AG04449 (cell line): Measurements from ENCODE around the gene APBA1.
A peak's percentile ranks its signal among the peaks of the same experiment; 100 is the strongest.

Experiments
- CTCF ChIA-PET: fragments of 350-600 bp; formaldehyde crosslinking; extraction: SDS; loops from one replicate; lab custom pipeline; 2021; ENCODE audit warnings: antibody characterized with exemption; lab: Yijun Ruan, JAX
- POLR2A ChIA-PET: fragments of 400-600, 350-600 bp; formaldehyde crosslinking; extraction: SDS; loops from one replicate; lab custom pipeline; 2020; ENCODE audit warnings: antibody characterized with exemption, inconsistent platforms; lab: Yijun Ruan, JAX
- DNase-seq: peaks from one replicate; pipeline ENCODE4 v3.0.0-alpha.2; 2010; ENCODE audit warnings: low read depth, low spot score
- H3K4me3 ChIP-seq: 2 replicates; pipeline ENCODE4 v1.5.1; 2011; ENCODE audit warnings: low read depth, mild to moderate bottlenecking, control low read depth, low read length
- TF ChIP-seq, protein P1 (sequence below): IDR thresholded peaks from one replicate; pipeline ENCODE4 v1.5.1; 2011; ENCODE audit warnings: mild to moderate bottlenecking, moderate library complexity, low read length, control low read depth, inconsistent platforms; ENCODE audit not compliant: insufficient read depth; ENCODE audit errors: missing control alignments

Gene APBA1

DNA sequence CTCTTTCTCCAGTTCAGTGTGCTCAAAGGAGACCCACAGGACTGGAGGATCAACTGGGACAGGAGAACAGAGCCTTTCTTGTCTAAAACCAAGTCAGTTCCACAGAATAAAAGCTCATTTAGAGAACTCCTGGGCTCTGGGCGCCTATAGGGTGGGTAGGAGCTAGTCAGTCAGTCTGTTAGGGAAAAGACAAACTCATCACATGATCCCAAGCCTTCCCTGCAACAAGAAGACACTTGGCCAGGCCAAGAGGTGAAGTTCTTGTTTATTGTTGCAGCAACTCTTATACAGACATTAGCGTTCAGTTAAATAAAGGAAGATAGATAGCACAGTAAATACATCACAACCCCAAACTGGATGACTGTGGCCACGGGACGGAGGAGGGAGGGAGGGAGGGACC is 244.9 kb downstream of the APBA1 start:
- no peak overlapping the region for H3K4me3 ChIP-seq
- CTCF ChIA-PET = interaction anchor here (1.0 to 9.2 kb wide), 4 partner anchors 37 to 450 kb away, joined by 3 to 197 read pairs (median 4); no protein-coding TSS in a partner anchor
- no peak for DNase-seq
- TF ChIP-seq, protein P1, sequence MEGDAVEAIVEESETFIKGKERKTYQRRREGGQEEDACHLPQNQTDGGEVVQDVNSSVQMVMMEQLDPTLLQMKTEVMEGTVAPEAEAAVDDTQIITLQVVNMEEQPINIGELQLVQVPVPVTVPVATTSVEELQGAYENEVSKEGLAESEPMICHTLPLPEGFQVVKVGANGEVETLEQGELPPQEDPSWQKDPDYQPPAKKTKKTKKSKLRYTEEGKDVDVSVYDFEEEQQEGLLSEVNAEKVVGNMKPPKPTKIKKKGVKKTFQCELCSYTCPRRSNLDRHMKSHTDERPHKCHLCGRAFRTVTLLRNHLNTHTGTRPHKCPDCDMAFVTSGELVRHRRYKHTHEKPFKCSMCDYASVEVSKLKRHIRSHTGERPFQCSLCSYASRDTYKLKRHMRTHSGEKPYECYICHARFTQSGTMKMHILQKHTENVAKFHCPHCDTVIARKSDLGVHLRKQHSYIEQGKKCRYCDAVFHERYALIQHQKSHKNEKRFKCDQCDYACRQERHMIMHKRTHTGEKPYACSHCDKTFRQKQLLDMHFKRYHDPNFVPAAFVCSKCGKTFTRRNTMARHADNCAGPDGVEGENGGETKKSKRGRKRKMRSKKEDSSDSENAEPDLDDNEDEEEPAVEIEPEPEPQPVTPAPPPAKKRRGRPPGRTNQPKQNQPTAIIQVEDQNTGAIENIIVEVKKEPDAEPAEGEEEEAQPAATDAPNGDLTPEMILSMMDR = no peak
- POLR2A ChIA-PET = no interaction called here

DNA sequence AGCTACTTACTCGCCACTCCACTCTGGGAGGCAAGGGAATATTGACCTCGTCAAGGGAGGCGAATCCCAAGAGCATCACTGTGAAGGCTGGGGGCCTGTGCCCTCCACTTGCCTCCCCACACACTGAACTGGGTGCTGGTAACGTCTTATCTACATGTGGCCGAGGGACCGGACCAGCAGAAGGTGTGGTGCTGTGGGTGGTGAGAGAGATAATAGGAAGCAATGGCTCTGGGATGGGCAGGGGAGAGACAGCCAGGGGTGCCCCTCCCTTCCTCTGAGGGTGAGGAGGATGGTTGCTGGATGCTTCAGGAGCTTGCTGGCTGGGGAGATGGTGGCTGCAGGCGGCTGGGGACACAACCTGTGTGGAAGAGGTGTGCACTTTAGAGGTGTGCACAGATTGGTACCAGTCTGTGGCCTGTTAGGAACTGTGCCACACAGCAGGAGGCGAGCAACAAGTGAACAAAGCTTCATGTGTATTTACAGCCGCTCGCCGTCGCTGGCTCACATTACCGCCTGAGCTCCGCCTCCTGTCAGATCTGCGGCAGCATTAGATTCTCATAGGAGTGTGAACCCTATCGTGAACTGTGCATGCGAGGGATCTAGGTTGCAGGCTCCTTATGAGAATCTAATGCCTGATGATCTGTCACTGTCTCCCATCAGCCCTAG is 246.9 kb downstream of the APBA1 start:
- TF ChIP-seq, protein P1 = no peak
- CTCF ChIA-PET = interaction anchor here (1.0 to 9.2 kb wide), 8 partner anchors 112 to 686 kb away, joined by 3 to 197 read pairs (median 4); no protein-coding TSS in a partner anchor
- no peak for DNase-seq
- no peak overlapping the region for H3K4me3 ChIP-seq
- POLR2A ChIA-PET = no interaction called here

DNA sequence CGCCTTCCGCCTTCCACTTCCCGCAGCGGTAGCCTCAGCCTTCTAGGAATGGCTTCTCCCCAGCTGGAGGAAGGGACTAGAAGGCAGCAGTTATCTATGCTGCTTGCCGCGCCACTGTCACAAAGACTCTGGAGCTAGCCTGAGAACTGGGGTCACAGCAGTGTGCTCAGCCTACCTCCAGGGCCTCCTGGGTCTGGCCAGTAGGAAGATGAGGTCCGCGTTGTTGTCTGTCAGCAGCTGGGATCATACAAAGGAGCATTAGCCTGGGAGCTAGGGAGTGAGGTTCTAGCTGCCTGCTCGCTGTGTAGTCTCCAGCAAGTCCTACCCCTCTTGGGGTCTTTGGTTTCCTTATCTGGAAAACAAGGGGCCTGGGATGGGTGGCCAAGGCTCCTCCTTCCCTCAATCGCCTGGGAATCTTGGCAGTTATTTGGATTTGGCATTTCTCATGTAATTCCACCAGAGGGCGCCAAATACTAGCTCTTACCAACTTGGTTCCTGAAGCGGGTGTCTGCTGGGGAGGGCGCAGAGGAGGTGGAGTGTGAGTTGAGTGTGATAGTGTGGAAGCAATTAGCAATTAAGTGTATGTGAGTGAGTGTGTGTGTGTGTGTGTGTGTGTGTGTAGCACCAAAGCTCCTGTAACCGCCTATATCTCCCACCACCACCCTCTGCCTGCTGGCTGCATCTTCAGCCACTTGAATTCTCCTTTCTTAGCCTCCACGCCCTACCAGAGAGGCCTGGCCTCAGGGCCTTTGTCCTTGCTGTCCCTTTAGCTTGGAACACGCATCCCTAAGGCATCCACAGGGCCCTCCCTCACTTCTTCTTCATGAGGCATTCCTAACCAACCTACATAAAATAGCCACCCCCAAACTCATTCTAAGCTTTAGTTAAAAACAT is 250.0 kb downstream of the APBA1 start:
- ChIA-PET POLR2A (interaction anchor here (0.8 kb wide), 1 partner anchor 338 kb away, joined by 3 read pairs; the partner anchor contains the start of gene PTAR1), CTCF (interaction anchor here (0.6 to 9.2 kb wide), 70 partner anchors 8 to 835 kb away, joined by 3 to 197 read pairs (median 4); partner anchors contain the start of gene APBA1)
- no peak overlapping the region for H3K4me3 ChIP-seq
- DNase-seq = no peak
- TF ChIP-seq, protein P1 = peak; percentile 69

DNA sequence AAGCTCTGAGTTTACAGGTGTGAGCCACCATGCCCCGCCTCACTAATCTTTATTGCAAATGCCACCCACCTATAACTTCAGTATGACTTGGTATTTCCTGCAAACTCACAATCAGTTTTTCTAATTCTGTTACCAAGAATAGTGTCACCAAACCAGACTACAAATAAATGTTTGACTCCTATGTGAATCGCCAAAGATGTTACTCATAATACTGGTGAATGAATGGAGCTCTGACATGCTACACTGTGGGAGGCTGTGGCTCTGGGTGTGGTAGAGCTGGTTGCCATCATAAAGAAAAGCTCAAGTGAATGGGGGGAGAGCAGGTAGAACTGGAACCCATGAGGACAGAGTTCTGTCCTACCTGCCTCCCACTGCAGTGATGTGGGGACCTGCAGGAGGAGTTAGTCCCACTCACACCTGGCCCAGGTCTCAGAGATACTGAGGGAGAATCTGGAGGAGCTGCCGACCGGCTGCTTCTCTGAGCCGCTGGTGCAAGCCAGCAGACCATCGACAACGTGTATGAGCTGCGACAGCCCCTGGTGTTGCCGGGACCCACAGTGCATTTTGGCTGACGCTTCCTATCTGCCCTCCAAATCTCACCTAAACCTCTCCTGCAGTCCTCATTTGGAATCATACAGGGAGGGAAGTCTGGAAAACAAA is 251.4 kb downstream of the APBA1 start:
- TF ChIP-seq, protein P1 = no peak
- POLR2A ChIA-PET = no interaction called here
- CTCF ChIA-PET = interaction anchor here (0.7 to 9.2 kb wide), 30 partner anchors 8 to 809 kb away, joined by 3 to 197 read pairs (median 7); partner anchors contain the start of gene APBA1

DNA sequence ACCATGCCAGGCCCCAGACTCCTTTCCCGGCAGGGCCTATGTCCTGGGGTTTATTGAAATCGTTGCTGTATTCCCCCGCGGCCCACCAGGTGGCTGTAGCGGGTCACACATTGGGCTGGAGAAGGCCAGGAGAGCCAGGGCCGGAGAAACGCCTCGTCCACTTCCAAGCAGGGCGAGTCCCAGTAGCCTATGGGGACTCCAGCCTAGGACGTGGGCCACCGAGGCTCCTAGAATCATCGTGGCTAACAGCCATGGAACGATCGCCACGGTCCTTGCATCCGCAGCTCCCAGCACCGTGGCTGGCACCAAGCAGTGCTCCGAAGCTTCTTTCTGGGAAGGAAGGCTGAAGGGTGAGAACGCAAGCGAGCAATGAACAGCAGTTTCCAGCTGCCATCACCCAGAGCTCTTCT is 259.4 kb downstream of the APBA1 start:
- TF ChIP-seq, protein P1 = peak; percentile 87
- CTCF ChIA-PET = interaction anchor here (0.7 to 2.8 kb wide), 21 partner anchors 10 to 698 kb away, joined by 3 to 31 read pairs (median 4); no protein-coding TSS in a partner anchor
- POLR2A ChIA-PET = no interaction called here
- H3K4me3 ChIP-seq = peak overlapping the region; percentile 54
- DNase-seq = no peak

More for the DNA sequence above, 251.4 kb downstream of the APBA1 start:
- no peak for DNase-seq
- H3K4me3 ChIP-seq = no peak overlapping the region
